Stimulated activated CD4-positive, alpha-beta T cell treated with anti-CD3 and anti-CD28 coated beads, Interleukin-4, amount 100 ng/mL, for 4 hours (primary cell): Measurements from ENCODE around the gene CDK14.
"Not testable (repeated sequence)": the region's sequence is repeated elsewhere in the genome, so short reads cannot be mapped to it uniquely, and the experiment has no call there.

Experiments used
- DNase-seq, 2 experiments: peaks; one replicate each; pipeline ENCODE4 v3.0.0-alpha.2; 2020

CDK14 gene

GRCh38 chr7:90923541-90923997 is 327.4 kb downstream of the CDK14 start:
- no peak for DNase-seq

DNA sequence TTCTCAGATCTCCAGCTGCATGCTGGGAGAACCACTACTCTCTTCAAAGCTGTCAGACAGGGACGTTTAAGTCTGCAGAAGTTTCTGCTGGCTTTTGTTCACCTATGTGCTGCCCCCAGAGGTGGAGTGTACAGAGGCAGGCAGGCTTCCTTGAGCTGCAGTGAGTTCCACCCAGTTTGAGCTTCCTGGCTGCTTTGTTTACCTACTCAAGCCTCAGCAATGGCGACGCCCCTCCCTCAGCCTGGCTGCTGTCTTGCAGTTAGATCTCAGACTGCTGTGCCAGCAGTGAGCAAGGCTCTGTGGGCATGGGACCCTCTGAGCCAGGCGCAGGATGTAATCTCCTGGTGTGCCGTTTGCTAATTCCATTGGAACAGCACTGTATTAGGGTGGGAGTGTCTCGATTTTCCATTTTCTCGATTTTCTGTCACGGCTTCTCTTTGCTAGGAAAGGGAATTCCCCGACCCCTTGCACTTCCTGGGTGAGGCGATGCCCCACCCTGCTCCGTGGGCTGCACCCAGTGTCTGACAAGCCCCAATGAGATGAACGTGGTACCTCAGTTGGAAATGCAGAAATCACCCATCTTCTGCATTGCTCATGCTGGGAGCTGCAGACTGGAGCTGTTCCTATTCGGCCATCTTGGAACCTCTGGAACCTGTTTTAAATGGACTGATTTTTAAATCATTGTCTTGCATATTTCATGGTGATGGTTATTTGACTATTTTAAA is 332.7 kb downstream of the CDK14 start:
- not testable (repeated sequence) for DNase-seq

GRCh38 chr7:90931986-90932916 is 336.1 kb downstream of the CDK14 start:
- DNase-seq: no peak

DNA sequence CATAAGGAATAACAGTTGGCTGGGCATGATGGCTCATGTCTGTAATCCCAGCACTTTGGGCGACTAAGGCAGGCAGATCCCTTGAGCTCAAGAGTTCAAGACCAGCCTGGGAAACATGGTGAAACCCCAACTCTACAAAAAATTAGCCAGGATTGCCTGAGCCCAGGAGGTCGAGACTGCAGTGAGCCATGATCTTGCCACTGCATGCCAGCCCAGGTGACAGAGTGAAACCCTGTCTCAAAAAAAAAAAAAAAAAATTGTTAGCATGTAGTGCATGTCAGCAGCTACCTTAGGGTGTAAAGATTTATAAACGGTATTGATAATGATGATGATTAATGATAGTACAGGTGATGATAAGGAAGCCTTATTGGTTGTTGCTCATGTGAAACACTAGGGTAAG is 336.9 kb downstream of the CDK14 start:
- no peak for DNase-seq

GRCh38 chr7:90933984-90934383 is 337.9 kb downstream of the CDK14 start:
- no peak for DNase-seq

- DNase-seq: no peak
Measured at GRCh38 chr7:90938371-90938770, 342.2 kb downstream of the CDK14 start.

GRCh38 chr7:90939666-90940065 is 343.5 kb downstream of the CDK14 start:
- no peak for DNase-seq

- DNase-seq: no peak
Measured at GRCh38 chr7:90944021-90944420, 347.9 kb downstream of the CDK14 start.

- DNase-seq: no peak
Measured at GRCh38 chr7:90945104-90945787, 349.1 kb downstream of the CDK14 start.

DNA sequence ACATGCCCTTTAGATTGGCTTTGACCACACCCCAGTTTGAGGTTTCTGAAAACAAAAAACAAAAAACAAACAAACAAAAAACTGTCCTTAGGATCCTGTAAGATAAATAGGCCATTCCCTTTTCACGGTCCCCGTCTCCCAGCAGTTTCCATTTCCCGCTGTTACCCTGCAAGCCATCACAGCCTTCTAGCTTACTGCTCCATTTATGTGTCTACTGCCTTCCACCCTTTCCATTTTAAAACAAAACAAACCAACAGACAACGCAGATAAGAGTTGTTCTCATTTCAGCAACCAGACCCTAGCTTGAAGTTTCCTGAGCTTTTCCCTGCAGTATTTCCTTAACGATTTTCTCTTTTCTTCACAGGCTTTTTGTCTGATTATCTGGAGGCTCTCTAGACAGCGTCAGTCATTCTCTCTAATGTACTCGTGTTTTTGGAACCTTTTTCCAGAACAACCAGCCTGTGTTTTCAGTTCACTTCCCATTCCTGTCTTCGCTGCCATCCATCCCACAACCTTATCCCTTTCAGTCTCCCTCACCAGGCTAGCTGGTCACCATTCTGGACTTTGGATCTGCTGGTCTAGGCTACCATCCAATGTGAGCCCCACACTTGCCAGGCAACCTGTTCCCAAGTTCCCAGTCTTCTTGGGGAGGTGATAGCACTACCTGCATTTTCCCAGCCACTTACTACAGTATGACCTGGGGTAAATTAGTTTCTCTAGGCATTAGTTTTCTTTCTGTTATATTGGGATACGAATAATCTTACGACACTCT is 350.8 kb downstream of the CDK14 start:
- DNase-seq: no peak

GRCh38 chr7:90948085-90948484 is 352.0 kb downstream of the CDK14 start:
- DNase-seq: no peak

- DNase-seq: no peak
Measured at GRCh38 chr7:90951229-90951628, 355.1 kb downstream of the CDK14 start.

- no peak for DNase-seq
Measured at GRCh38 chr7:90951986-90952954, 356.1 kb downstream of the CDK14 start.

- DNase-seq: no peak
Measured at GRCh38 chr7:90955641-90956207, 359.6 kb downstream of the CDK14 start.

DNA sequence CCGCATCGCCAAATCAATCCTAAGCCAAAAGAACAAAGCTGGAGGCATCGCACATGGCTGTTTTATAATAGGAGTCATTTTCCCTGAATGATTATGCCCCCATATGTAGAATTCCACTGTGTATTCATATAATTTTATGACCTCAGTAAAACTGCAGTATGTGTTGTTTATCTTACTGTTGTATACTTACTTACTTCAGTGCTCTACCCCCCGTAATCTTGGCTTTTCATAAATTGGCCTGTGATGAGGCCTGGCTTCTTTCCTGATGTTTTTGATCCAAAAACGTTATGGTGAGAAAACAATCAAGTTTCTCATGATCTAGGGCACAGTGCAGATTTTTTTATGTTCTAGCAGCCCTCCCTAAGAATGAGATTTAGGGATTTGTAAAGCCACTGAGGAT is 361.8 kb downstream of the CDK14 start:
- no peak for DNase-seq

GRCh38 chr7:90958647-90959046 is 362.5 kb downstream of the CDK14 start:
- no peak for DNase-seq

DNA sequence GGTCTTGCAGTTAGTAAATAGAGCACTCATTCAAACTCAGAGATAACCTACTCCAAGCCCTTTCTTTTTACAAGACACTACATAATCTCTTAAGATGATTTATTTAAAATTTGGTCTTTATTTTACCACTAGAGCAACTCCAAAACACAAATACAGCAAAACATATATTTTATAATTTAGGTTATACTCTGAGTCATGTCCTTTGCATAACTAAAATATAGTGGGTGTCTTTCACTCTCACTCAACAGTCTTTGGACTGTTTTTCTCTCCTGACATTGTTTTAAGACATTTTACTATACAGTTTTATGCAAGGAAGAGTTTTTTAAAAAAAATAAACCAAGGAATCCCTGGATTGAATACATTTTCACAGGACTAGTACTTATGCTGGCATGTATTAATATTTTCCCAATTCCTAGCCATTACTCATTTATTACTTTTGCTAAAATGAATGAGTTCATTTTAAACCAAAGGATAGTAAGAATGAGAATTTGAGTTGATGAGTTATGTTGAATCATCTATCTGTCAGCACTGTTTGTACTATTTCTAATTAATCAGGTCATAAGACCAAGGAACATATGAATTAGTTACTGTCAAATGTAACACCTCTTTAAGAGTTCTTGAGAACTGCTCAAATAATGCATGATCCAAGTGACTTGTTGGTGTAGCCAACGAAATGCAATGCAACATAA is 365.1 kb downstream of the CDK14 start:
- no peak for DNase-seq

DNA sequence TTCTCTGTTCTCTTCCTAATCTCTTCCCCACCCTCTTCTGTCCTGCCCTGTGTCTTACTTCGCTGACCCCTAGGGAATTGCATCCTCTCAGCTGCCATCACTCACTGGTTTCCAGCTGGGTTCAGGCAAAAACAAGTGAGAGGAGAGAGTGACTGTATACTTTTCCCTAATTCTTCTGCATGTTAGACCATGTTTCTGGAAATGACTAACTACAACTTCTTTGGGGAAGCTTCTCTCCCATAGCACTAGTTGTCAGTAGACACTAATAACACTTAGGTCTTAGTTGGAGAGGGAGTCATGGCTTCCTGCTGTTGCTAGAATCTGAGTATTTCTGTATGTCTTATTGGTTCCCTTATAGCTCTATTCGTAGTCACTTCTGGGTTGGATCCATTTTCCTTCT is 369.1 kb downstream of the CDK14 start:
- no peak for DNase-seq

DNA sequence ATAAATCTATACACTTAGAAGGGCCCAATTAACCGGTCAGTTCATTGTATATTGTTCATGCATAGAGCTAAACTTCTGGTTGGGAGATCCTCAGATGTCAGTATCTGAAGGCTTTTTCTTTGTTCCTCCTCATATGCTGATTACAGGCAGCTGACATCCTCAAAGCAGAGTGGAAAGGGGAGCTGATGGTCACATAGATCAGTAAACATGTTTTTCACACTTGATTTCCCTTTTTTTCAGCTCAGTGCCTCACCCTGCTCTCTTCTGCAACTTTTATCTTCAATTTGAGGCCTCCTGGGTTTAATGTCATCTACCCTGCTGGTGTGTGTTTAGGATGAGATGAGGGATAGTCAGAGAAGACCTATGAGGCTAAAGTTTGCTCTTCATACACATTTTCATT is 370.2 kb downstream of the CDK14 start:
- no peak for DNase-seq

GRCh38 chr7:90968871-90969270 is 372.8 kb downstream of the CDK14 start:
- DNase-seq: no peak
